Gastroesophageal sphincter (tissue), 4 donors: ENCODE results near the gene SLC43A1. TPM values are rescaled to one million over a fixed set of nuclear protein-coding genes. Genes with fewer than 3 reads are reported as not detected.

Experiments
- ATAC-seq: fragments of 150-250 bp; one replicate; pipeline ENCODE4 v1.9.1; 2016; ENCODE audit warnings: mild to moderate bottlenecking, moderate library complexity
- H3K27ac ChIP-seq, 4 donors: fragments of 200-600 bp; sonication (generic) in 3 of 4; 1 replicate in 3 of 4; 2 replicates in 1 of 4; pipeline ENCODE4 v1.5.1; 2016 to 2019
- H3K27me3 ChIP-seq: fragments of 200-600 bp; sonication (generic); one replicate; pipeline ENCODE4 v1.5.1; 2019
- H3K36me3 ChIP-seq, 2 donors: fragments of 200-600 bp; sonication (generic); one replicate each; pipeline ENCODE4 v1.5.1; 2019; ENCODE audit warnings: control low read depth in 1 of 2
- H3K4me1 ChIP-seq, 3 donors: fragments of 200-600 bp; sonication (generic); 1 replicate in 2 of 3; 2 replicates in 1 of 3; pipeline ENCODE4 v1.5.1; 2016 to 2019; ENCODE audit warnings: control low read depth in 2 of 3
- H3K4me3 ChIP-seq, 2 donors: fragments of 200-600 bp; sonication (generic); one replicate each; pipeline ENCODE4 v1.5.1; 2019; ENCODE audit warnings: mild to moderate bottlenecking in 1 of 2, moderate library complexity in 1 of 2
- H3K9me3 ChIP-seq, 3 donors: fragments of 200-600 bp; sonication (generic); one replicate each; pipeline ENCODE4 v1.5.1; 2017 to 2019; ENCODE audit warnings: control low read depth in 2 of 3
- CTCF ChIP-seq, 4 experiments: fragments of 200-600 bp in 2 of 4; fragments of 450-650 bp in 2 of 4; sonication (generic) in 1 of 4; IDR thresholded peaks; one replicate each; pipeline ENCODE4 v1.5.1; 2017 to 2019; ENCODE audit warnings: antibody characterized with exemption in 4 of 4, mild to moderate bottlenecking in 2 of 4, moderate library complexity in 2 of 4
- EP300 ChIP-seq: sonication (generic); formaldehyde crosslinking; IDR thresholded peaks from one replicate; pipeline ENCODE4 v1.6.1; 2017; ENCODE audit warnings: antibody characterized with exemption, mild to moderate bottlenecking
- POLR2A ChIP-seq, 2 donors: fragments of 450-650 bp; IDR thresholded peaks; one replicate each; pipeline ENCODE4 v1.6.1; 2017; ENCODE audit warnings: antibody characterized with exemption in 2 of 2, mild to moderate bottlenecking in 2 of 2, moderate library complexity in 1 of 2
- POLR2AphosphoS5 ChIP-seq: sonication (generic); formaldehyde crosslinking; IDR thresholded peaks from one replicate; pipeline ENCODE4 v1.6.1; 2017; ENCODE audit warnings: antibody characterized with exemption
- WGBS, 2 donors: methylation state at CpG; one replicate each; pipeline ENCODE4 v1.1.5; 2018; ENCODE audit warnings: low coverage in 1 of 2; 5-methylcytosine and 5-hydroxymethylcytosine counted together
- total RNA-seq, 4 donors: library from RNA; depleted of rRNA; stranded (reverse); fragments of >200 nt; gene quantifications; one replicate each; pipeline ENCODE4 v1.1.0, GENCODE V29; 2016

SLC43A1 gene
- total RNA-seq, 4 donors from 2014 or later = 14.8 to 36.6 (median 19.7) TPM

GRCh38 chr11:57482782-57483561 lies 32.5 kb downstream of the SLC43A1 start:
- ATAC-seq = no peak
- 24% methylated on average over 3 of the region's 52 CpGs; no CpG with 5 or more reads in 1 of the 2 donors for WGBS, 2 donors
- Histone ChIP-seq H3K4me3 (peak overlapping the region in 1 of 2 donors; percentile 22), H3K27ac (no peak overlapping the region), H3K27me3 (peaks cover 48% of the 10 kb centered on the region), H3K9me3 (no peaks in the 10 kb centered on the region), H3K36me3 (peaks cover 3 to 48% of the 10 kb centered on the region in 2 donors), H3K4me1 (peaks cover 0 to 19% (median 12%) of the 10 kb centered on the region in 3 donors)
- TF ChIP-seq POLR2A (IDR thresholded peaks at IDR 0.05) (no peak), EP300 (no peak), POLR2AphosphoS5 (no peak), CTCF (IDR thresholded peaks at IDR 0.05) (peak in 3 of 4 experiments; percentile 52 to 75 (median 67))

- H3K27me3 ChIP-seq = peaks cover 49% of the 10 kb centered on the region
- TF ChIP-seq POLR2A (IDR thresholded peaks at IDR 0.05) (no peak), EP300 (no peak), CTCF (IDR thresholded peaks at IDR 0.05) (no peak), POLR2AphosphoS5 (no peak)
- peak overlapping the region in 1 of 2 donors; percentile 22 for H3K4me3 ChIP-seq
- 48 to 51% methylated on average over 3 to 18 of the region's 44 CpGs for WGBS, 2 donors
- ATAC-seq = no peak
- H3K9me3 ChIP-seq = no peaks in the 10 kb centered on the region
- peaks cover 0 to 19% (median 12%) of the 10 kb centered on the region in 3 donors for H3K4me1 ChIP-seq
- H3K27ac ChIP-seq = no peak overlapping the region
- H3K36me3 ChIP-seq = peaks cover 3 to 40% of the 10 kb centered on the region in 2 donors
These were observed 33.4 kb downstream of the SLC43A1 start for GRCh38 chr11:57481915-57482781.

GRCh38 chr11:57481315-57481714 lies 34.2 kb downstream of the SLC43A1 start:
- no peak for TF ChIP-seq EP300
- no peak for TF ChIP-seq CTCF (IDR thresholded peaks at IDR 0.05)
- TF ChIP-seq POLR2A (IDR thresholded peaks at IDR 0.05) = no peak
- TF ChIP-seq POLR2AphosphoS5 = no peak
- peaks cover 0 to 26% (median 14%) of the 10 kb centered on the region in 3 donors for H3K4me1 ChIP-seq
- no peak for ATAC-seq
- peaks cover 58% of the 10 kb centered on the region for H3K27me3 ChIP-seq
- H3K4me3 ChIP-seq = no peak overlapping the region
- WGBS, 2 donors = 90% methylated on average over 2 of the region's 2 CpGs; no CpG with 5 or more reads in 1 of the 2 donors
- H3K27ac ChIP-seq = no peak overlapping the region
- peaks cover 3 to 33% of the 10 kb centered on the region in 2 donors for H3K36me3 ChIP-seq
- H3K9me3 ChIP-seq = no peaks in the 10 kb centered on the region

- no peak overlapping the region for H3K27ac ChIP-seq
- H3K4me3 ChIP-seq = no peak overlapping the region
- no peaks in the 10 kb centered on the region for H3K9me3 ChIP-seq
- H3K36me3 ChIP-seq = peaks cover 3 to 25% of the 10 kb centered on the region in 2 donors
- peaks cover 65% of the 10 kb centered on the region for H3K27me3 ChIP-seq
- WGBS, 2 donors = 0 to 30% methylated on average over 2 to 6 of the region's 9 CpGs
- ATAC-seq = peak; percentile 35
- TF ChIP-seq POLR2AphosphoS5 (no peak), CTCF (IDR thresholded peaks at IDR 0.05) (peak in 3 of 4 experiments; percentile 54 to 75 (median 56))
- H3K4me1 ChIP-seq = peaks cover 0 to 34% (median 20%) of the 10 kb centered on the region in 3 donors
These were observed 34.9 kb downstream of the SLC43A1 start for GRCh38 chr11:57480409-57481137.
